UCSD-AML1 (cell line): ENCODE measurements around the gene UTP18.
"Not testable (repeated sequence)": the region's sequence is repeated elsewhere in the genome, so short reads cannot be mapped to it uniquely, and the experiment has no call there.

ENCODE experiments used
- DNase-seq: peaks from one replicate; lab custom pipeline; 2025; ENCODE audit not compliant: unreplicated experiment; lab: John Stamatoyannopoulos, UW

The UTP18 gene

GRCh38 chr17:51260237-51261023, at the start of gene UTP18:
Gene UTP18, plus strand, starts transcription at chr17:51260546. Its CDS starts 39 bp downstream, at chr17:51260585.
- peak; percentile 97 for DNase-seq

- no peak for DNase-seq
Measured at GRCh38 chr17:51214920-51215319, 45.4 kb upstream of the UTP18 start.

GRCh38 chr17:51217946-51218345, 42.4 kb upstream of the UTP18 start:
- DNase-seq, result no peak

- DNase-seq, result no peak
Measured at GRCh38 chr17:51221322-51221721, 39.0 kb upstream of the UTP18 start.

GRCh38 chr17:51224402-51225262, 35.7 kb upstream of the UTP18 start:
- no peak for DNase-seq

- DNase-seq, result not testable (repeated sequence)
Measured at GRCh38 chr17:51225523-51225922, 34.8 kb upstream of the UTP18 start.

GRCh38 chr17:51228161-51228560, 32.2 kb upstream of the UTP18 start:
- DNase-seq, result no peak

GRCh38 chr17:51229889-51230288, 30.5 kb upstream of the UTP18 start:
- no peak for DNase-seq

GRCh38 chr17:51230306-51230705, 30.0 kb upstream of the UTP18 start:
- DNase-seq, result no peak

- no peak for DNase-seq
Measured at GRCh38 chr17:51231999-51232398, 28.3 kb upstream of the UTP18 start.

GRCh38 chr17:51234162-51234561, 26.2 kb upstream of the UTP18 start:
- no peak for DNase-seq

- no peak for DNase-seq
Measured at GRCh38 chr17:51238255-51238887, 22.0 kb upstream of the UTP18 start.

- no peak for DNase-seq
Measured at GRCh38 chr17:51240275-51240674, 20.1 kb upstream of the UTP18 start.

- no peak for DNase-seq
Measured at GRCh38 chr17:51244041-51244440, 16.3 kb upstream of the UTP18 start.

GRCh38 chr17:51245535-51245934, 14.8 kb upstream of the UTP18 start:
- no peak for DNase-seq

- DNase-seq, result no peak
Measured at GRCh38 chr17:51250314-51250840, 10.0 kb upstream of the UTP18 start.

- DNase-seq, result no peak
Measured at GRCh38 chr17:51251010-51251409, 9.3 kb upstream of the UTP18 start.

GRCh38 chr17:51255673-51256072, 4.7 kb upstream of the UTP18 start:
- no peak for DNase-seq

GRCh38 chr17:51256101-51256500, 4.2 kb upstream of the UTP18 start:
- no peak for DNase-seq

GRCh38 chr17:51257150-51258081, 2.9 kb upstream of the UTP18 start:
- no peak for DNase-seq
